WTC11 (cell line): ENCODE measurements around the gene MICAL1. TPM values are rescaled to one million over a fixed set of nuclear protein-coding genes. Genes with fewer than 3 reads are reported as not detected.

Experiments used
- ATAC-seq: fragments of 200-7000 bp; cut with Tn5 transposase; 2 replicates; pipeline ENCODE4 v1.10.0; 2021; ENCODE audit warnings: mild to moderate bottlenecking, moderate library complexity
- CTCF ChIA-PET: fragments of 300-600 bp; sonication (Branson Sonifier 250); formaldehyde crosslinking; loops from one replicate; lab custom pipeline; 2021; ENCODE audit warnings: antibody characterized with exemption; lab: Charles Lee
- POLR2A ChIA-PET: fragments of 350-600 bp; sonication (Branson Sonifier 250); formaldehyde crosslinking; loops from one replicate; lab custom pipeline; 2021; ENCODE audit warnings: antibody characterized with exemption; lab: Charles Lee
- DNase-seq: peaks from one replicate; pipeline ENCODE4 v3.0.0; 2021; ENCODE audit warnings: low spot score
- H3K27ac Mint-ChIP-seq: 2 replicates; pipeline ENCODE4 v1.8.0; 2021; ENCODE audit warnings: mixed read lengths
- H3K27me3 Mint-ChIP-seq: 2 replicates; pipeline ENCODE4 v1.8.0; 2021; ENCODE audit warnings: low read depth, mild to moderate bottlenecking, moderate library complexity, mixed read lengths
- H3K36me3 Mint-ChIP-seq: 2 replicates; pipeline ENCODE4 v1.8.0; 2021; ENCODE audit warnings: mixed read lengths
- H3K4me1 Mint-ChIP-seq: 2 replicates; pipeline ENCODE4 v1.8.0; 2022; ENCODE audit warnings: mixed read lengths
- H3K4me3 Mint-ChIP-seq: 2 replicates; pipeline ENCODE4 v1.8.0; 2021; ENCODE audit warnings: mild to moderate bottlenecking, moderate library complexity, mixed read lengths
- H3K9me3 Mint-ChIP-seq: 2 replicates; pipeline ENCODE4 v1.8.0; 2021; ENCODE audit warnings: mixed read lengths
- CBFB ChIP-seq: sonication (generic); formaldehyde crosslinking; IDR thresholded peaks from 2 replicates; pipeline ENCODE4 v1.8.1; 2022; ENCODE audit warnings: mild to moderate bottlenecking, low read depth, missing genetic modification reagents
- ETV6 ChIP-seq: sonication (generic); formaldehyde crosslinking; IDR thresholded peaks from 2 replicates; pipeline ENCODE4 v1.8.1; 2022; ENCODE audit warnings: mild to moderate bottlenecking, missing genetic modification reagents
- FOXP1 ChIP-seq: sonication (generic); formaldehyde crosslinking; IDR thresholded peaks from 2 replicates; pipeline ENCODE4 v1.8.0; 2022; ENCODE audit warnings: missing genetic modification reagents, mild to moderate bottlenecking, moderate library complexity, borderline replicate concordance
- KAT7 ChIP-seq: sonication (generic); formaldehyde crosslinking; IDR thresholded peaks from 2 replicates; pipeline ENCODE4 v1.8.1; 2023; ENCODE audit warnings: missing genetic modification reagents, mild to moderate bottlenecking, borderline replicate concordance
- PRRX2 ChIP-seq: fragments of 250-450 bp; sonication (Bioruptor Pico); IDR thresholded peaks from 2 replicates; pipeline ENCODE4 v1.8.0; 2021; ENCODE audit warnings: mild to moderate bottlenecking
- SP1 ChIP-seq: sonication (generic); formaldehyde crosslinking; conservative IDR thresholded peaks from 2 replicates; pipeline ENCODE4 v1.8.1; 2022; ENCODE audit warnings: missing genetic modification reagents
- ZNF263 ChIP-seq: sonication (generic); formaldehyde crosslinking; IDR thresholded peaks from 2 replicates; pipeline ENCODE4 v1.8.1; 2022; ENCODE audit warnings: low read depth, mild to moderate bottlenecking, moderate library complexity, missing genetic modification reagents
- ZNF416 ChIP-seq: fragments of 250-450 bp; sonication (Bioruptor Pico); IDR thresholded peaks from 2 replicates; pipeline ENCODE4 v1.9.0; 2021; ENCODE audit warnings: mild to moderate bottlenecking, inconsistent platforms
- total RNA-seq: library from RNA; stranded (reverse); gene quantifications from 3 replicates; pipeline ENCODE4 v1.2.3, GENCODE V29; 2021
- TF ChIP-seq, protein P1 (sequence below): sonication (generic); formaldehyde crosslinking; IDR thresholded peaks from 2 replicates; pipeline ENCODE4 v1.8.1; 2022; ENCODE audit warnings: mild to moderate bottlenecking, moderate library complexity, missing genetic modification reagents
- TF ChIP-seq, protein P2 (sequence below): sonication (generic); formaldehyde crosslinking; conservative IDR thresholded peaks from 2 replicates; pipeline ENCODE4 v1.8.1; 2022; ENCODE audit warnings: mild to moderate bottlenecking, missing genetic modification reagents
- TF ChIP-seq, protein P3 (sequence below): sonication (generic); formaldehyde crosslinking; IDR thresholded peaks from 2 replicates; pipeline ENCODE4 v1.8.0; 2022; ENCODE audit warnings: mild to moderate bottlenecking, missing genetic modification reagents
- TF ChIP-seq, protein P4 (sequence below): fragments of 250-450 bp; sonication (Bioruptor Pico); IDR thresholded peaks from 2 replicates; pipeline ENCODE4 v1.9.0; 2021; ENCODE audit warnings: mild to moderate bottlenecking, borderline replicate concordance
- TF ChIP-seq, protein P5 (sequence below): fragments of 250-450 bp; sonication (Bioruptor Pico); conservative IDR thresholded peaks from 2 replicates; pipeline ENCODE4 v1.9.0; 2021; ENCODE audit warnings: mild to moderate bottlenecking
- TF ChIP-seq, protein P6 (sequence below): sonication (generic); formaldehyde crosslinking; IDR thresholded peaks from 2 replicates; pipeline ENCODE4 v1.8.1; 2023; ENCODE audit warnings: mild to moderate bottlenecking, missing genetic modification reagents, moderate library complexity
- TF ChIP-seq, protein P7 (sequence below): sonication (generic); formaldehyde crosslinking; IDR thresholded peaks from 2 replicates; pipeline ENCODE4 v1.8.0; 2022; ENCODE audit warnings: mild to moderate bottlenecking, missing genetic modification reagents
- TF ChIP-seq, protein P8 (sequence below): sonication (generic); formaldehyde crosslinking; IDR thresholded peaks from 2 replicates; pipeline ENCODE4 v1.8.1; 2023; ENCODE audit warnings: mild to moderate bottlenecking, missing genetic modification reagents, moderate library complexity
- TF ChIP-seq, protein P9 (sequence below): sonication (generic); formaldehyde crosslinking; IDR thresholded peaks from 2 replicates; pipeline ENCODE4 v1.8.1; 2022; ENCODE audit warnings: mild to moderate bottlenecking, missing genetic modification reagents, moderate library complexity, borderline replicate concordance
- TF ChIP-seq, protein P10 (sequence below): fragments of 250-450 bp; sonication (Bioruptor Pico); IDR thresholded peaks from 2 replicates; pipeline ENCODE4 v1.9.0; 2021; ENCODE audit warnings: mild to moderate bottlenecking

MICAL1 gene
- total RNA-seq, 1 experiment from 2014 or later, result 57.4 TPM

DNA sequence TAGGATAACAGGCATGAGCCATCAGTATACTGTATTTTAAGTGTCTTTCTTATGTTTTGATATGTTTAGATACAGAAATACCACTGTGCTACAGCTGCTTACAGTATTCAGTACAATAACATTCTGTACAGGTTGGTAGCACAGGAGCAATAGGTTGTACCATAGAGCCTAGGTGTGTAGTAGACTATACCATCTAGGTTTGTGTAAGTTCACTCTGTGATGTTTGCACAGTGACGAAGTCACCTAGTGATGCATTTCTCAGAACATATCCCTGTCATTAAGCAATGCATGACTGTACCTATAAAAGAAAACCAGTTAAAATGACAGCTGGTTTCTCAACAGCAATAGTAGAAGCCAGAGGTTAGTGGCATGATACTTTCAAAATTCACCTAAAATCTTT is 30.5 kb upstream of the MICAL1 start (continued):
- TF ChIP-seq, protein P1, sequence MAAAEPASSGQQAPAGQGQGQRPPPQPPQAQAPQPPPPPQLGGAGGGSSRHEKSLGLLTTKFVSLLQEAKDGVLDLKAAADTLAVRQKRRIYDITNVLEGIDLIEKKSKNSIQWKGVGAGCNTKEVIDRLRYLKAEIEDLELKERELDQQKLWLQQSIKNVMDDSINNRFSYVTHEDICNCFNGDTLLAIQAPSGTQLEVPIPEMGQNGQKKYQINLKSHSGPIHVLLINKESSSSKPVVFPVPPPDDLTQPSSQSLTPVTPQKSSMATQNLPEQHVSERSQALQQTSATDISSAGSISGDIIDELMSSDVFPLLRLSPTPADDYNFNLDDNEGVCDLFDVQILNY (CRISPR knock-in tag), result no peak
- no peak for TF ChIP-seq CBFB (CRISPR knock-in tag)
- TF ChIP-seq SP1 (CRISPR knock-in tag), result no peak
- TF ChIP-seq, protein P2, sequence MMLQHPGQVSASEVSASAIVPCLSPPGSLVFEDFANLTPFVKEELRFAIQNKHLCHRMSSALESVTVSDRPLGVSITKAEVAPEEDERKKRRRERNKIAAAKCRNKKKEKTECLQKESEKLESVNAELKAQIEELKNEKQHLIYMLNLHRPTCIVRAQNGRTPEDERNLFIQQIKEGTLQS (CRISPR knock-in tag), result no peak

DNA sequence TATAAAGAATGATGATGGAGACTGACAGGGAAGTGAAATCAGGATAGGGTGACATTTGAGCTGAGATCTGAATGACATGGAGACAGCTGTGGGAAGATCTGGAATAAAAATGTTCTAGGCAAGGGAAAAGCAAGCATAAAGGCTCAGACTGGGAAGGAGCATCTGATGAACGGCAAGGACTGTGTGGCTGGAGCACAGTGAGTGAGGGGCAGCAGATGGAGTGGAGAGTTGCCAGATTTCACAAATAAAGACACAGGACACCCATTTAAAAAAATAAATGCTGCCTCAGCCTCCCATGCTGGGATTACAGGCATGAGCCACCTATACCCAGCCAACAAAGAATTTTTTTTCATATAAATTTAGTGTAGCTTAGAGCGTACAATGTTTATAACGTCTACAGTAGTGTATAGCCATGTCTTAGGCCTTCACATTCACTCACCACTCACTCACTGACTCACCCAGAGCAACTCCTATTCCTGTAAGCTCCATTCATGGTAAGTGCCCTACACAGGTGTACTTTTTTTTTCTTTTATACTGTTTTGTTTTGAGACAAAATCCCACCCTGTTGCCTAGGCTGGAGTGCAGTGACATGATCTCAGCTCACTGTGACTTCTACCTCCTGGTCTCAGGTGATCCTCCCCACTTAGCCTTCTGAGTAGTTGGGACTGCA is 29.8 kb upstream of the MICAL1 start:
- H3K9me3 Mint-ChIP-seq, result no peaks in the 10 kb centered on the region
- H3K27me3 Mint-ChIP-seq, result no peaks in the 10 kb centered on the region; the same call in 1 of the 2 replicates
- DNase-seq, result no peak
- TF ChIP-seq, protein P3, sequence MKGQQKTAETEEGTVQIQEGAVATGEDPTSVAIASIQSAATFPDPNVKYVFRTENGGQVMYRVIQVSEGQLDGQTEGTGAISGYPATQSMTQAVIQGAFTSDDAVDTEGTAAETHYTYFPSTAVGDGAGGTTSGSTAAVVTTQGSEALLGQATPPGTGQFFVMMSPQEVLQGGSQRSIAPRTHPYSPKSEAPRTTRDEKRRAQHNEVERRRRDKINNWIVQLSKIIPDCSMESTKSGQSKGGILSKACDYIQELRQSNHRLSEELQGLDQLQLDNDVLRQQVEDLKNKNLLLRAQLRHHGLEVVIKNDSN, result no peak
- TF ChIP-seq, protein P4, sequence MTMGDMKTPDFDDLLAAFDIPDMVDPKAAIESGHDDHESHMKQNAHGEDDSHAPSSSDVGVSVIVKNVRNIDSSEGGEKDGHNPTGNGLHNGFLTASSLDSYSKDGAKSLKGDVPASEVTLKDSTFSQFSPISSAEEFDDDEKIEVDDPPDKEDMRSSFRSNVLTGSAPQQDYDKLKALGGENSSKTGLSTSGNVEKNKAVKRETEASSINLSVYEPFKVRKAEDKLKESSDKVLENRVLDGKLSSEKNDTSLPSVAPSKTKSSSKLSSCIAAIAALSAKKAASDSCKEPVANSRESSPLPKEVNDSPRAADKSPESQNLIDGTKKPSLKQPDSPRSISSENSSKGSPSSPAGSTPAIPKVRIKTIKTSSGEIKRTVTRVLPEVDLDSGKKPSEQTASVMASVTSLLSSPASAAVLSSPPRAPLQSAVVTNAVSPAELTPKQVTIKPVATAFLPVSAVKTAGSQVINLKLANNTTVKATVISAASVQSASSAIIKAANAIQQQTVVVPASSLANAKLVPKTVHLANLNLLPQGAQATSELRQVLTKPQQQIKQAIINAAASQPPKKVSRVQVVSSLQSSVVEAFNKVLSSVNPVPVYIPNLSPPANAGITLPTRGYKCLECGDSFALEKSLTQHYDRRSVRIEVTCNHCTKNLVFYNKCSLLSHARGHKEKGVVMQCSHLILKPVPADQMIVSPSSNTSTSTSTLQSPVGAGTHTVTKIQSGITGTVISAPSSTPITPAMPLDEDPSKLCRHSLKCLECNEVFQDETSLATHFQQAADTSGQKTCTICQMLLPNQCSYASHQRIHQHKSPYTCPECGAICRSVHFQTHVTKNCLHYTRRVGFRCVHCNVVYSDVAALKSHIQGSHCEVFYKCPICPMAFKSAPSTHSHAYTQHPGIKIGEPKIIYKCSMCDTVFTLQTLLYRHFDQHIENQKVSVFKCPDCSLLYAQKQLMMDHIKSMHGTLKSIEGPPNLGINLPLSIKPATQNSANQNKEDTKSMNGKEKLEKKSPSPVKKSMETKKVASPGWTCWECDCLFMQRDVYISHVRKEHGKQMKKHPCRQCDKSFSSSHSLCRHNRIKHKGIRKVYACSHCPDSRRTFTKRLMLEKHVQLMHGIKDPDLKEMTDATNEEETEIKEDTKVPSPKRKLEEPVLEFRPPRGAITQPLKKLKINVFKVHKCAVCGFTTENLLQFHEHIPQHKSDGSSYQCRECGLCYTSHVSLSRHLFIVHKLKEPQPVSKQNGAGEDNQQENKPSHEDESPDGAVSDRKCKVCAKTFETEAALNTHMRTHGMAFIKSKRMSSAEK (CRISPR knock-in tag), result no peak
- TF ChIP-seq, protein P5, sequence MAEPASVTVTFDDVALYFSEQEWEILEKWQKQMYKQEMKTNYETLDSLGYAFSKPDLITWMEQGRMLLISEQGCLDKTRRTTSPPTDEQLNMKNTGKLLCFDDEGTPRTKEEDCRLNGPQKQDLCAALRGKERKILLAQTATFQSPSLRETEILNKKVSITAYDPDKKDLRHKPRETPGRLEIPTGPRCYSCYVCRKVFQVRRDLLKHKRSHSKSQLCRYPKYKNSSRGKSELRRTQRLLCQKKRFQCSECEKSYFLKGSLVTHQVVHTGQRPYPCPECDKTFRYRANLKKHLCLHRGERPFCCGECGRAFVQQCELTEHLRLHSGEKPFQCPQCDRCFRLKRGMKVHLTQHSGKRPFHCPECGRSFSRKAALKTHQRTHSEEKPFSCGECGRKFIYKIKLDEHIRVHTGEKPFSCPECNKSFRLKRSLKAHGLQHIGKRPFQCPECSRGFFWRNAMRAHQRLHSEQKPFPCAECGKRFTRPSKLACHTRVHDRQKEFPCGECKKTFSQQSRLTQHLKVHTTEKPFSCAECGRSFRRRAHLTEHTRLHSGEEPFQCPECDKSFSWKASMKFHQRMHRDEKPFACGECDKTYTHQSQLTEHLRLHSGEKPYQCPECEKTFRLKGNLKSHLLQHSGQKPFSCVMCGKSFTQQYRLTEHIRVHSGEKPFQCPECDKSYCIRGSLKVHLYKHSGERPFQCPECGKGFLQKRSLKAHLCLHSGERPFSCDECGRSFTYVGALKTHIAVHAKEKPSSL (CRISPR knock-in tag), result no peak
- TF ChIP-seq PRRX2, result no peak
- TF ChIP-seq, protein P1 (CRISPR knock-in tag), result no peak
- TF ChIP-seq KAT7, result no peak
- TF ChIP-seq, protein P6, sequence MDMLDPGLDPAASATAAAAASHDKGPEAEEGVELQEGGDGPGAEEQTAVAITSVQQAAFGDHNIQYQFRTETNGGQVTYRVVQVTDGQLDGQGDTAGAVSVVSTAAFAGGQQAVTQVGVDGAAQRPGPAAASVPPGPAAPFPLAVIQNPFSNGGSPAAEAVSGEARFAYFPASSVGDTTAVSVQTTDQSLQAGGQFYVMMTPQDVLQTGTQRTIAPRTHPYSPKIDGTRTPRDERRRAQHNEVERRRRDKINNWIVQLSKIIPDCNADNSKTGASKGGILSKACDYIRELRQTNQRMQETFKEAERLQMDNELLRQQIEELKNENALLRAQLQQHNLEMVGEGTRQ, result no peak
- TF ChIP-seq FOXP1 (CRISPR knock-in tag), result no peak
- TF ChIP-seq ZNF416 (CRISPR knock-in tag), result no peak
- TF ChIP-seq, protein P7, sequence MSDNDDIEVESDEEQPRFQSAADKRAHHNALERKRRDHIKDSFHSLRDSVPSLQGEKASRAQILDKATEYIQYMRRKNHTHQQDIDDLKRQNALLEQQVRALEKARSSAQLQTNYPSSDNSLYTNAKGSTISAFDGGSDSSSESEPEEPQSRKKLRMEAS (CRISPR knock-in tag), result no peak
- TF ChIP-seq ETV6 (CRISPR knock-in tag), result no peak
- TF ChIP-seq, protein P8, sequence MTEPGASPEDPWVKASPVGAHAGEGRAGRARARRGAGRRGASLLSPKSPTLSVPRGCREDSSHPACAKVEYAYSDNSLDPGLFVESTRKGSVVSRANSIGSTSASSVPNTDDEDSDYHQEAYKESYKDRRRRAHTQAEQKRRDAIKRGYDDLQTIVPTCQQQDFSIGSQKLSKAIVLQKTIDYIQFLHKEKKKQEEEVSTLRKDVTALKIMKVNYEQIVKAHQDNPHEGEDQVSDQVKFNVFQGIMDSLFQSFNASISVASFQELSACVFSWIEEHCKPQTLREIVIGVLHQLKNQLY (CRISPR knock-in tag), result no peak
- TF ChIP-seq, protein P9, sequence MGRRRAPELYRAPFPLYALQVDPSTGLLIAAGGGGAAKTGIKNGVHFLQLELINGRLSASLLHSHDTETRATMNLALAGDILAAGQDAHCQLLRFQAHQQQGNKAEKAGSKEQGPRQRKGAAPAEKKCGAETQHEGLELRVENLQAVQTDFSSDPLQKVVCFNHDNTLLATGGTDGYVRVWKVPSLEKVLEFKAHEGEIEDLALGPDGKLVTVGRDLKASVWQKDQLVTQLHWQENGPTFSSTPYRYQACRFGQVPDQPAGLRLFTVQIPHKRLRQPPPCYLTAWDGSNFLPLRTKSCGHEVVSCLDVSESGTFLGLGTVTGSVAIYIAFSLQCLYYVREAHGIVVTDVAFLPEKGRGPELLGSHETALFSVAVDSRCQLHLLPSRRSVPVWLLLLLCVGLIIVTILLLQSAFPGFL (CRISPR knock-in tag), result no peak
- no peak for TF ChIP-seq ZNF263 (CRISPR knock-in tag)
- TF ChIP-seq, protein P10, sequence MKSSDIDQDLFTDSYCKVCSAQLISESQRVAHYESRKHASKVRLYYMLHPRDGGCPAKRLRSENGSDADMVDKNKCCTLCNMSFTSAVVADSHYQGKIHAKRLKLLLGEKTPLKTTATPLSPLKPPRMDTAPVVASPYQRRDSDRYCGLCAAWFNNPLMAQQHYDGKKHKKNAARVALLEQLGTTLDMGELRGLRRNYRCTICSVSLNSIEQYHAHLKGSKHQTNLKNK, result no peak
- no peak for TF ChIP-seq SP1 (CRISPR knock-in tag)
- TF ChIP-seq, all 79 proteins: peak for 0
- H3K4me1 Mint-ChIP-seq, result peaks cover 41% of the 10 kb centered on the region
- ATAC-seq, result no peak
- ChIA-PET POLR2A (no interaction called here), CTCF (interaction anchor here (3.1 kb wide), 1 partner anchor 44 kb away, joined by 10 read pairs; the partner anchor contains the start of genes PPIL6 and SMPD2)
- H3K4me3 Mint-ChIP-seq, result no peak overlapping the region
- no peak overlapping the region; the same call in 1 of the 2 replicates for H3K27ac Mint-ChIP-seq
- peaks cover 16% of the 10 kb centered on the region for H3K36me3 Mint-ChIP-seq
